ENCODE data around the gene MAP3K14.

MAP3K14 gene

GRCh38 chr17:45218895-45219661 is 97.7 kb downstream of the MAP3K14 start:
- peak; percentile 83 for DNase-seq
